HG03354 (cell line): ENCODE data around the gene TRDN.

Experiments
- ATAC-seq: cut with Tn5 transposase; IDR thresholded peaks from one replicate; pipeline ENCODE4 v1.9.1; 2021; ENCODE audit warnings: mild to moderate bottlenecking; ENCODE audit not compliant: unreplicated experiment, poor library complexity, severe bottlenecking

TRDN gene

DNA sequence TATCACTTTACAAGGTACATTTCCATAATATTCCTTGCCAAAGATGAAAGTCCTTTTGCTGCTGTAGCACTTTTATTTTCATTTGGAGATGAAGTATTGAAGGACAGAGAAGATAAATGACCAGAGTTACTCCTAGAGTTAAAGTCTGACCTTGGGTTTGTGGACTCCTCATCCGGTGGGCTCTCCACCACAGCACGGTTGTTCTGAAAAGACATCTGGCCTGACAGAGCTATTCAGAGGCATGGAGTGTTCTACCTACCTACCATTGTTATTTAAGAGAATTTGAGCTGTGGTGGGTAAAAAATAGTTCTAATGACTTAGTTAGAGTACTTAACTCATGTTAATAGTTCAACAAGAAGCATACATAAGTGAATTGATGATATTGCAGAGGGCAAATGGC lies 422.3 kb downstream of the TRDN start:
- no peak for ATAC-seq

DNA sequence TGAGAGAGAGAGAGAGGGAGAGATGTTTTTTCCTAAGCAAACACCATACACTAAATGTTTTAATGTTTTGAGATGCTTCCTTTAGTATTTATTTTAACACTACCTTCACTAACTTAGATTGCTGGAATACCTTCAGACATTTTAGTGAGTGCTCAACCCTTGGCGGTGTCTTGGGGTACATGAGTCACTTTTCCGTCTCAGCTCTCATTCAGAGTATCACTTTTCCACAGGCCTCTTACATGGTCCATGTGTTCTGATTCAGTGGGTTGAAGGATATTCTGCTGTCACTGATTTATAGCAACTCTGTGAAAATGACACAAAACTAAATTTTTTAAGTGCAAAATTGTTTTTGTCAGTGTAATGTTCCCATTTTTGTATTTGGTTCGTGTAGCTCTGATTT lies 422.8 kb downstream of the TRDN start:
- no peak for ATAC-seq

- no peak for ATAC-seq
These were observed 424.8 kb downstream of the TRDN start for GRCh38 chr6:123211777-123212545.

- ATAC-seq, result no peak
These were observed 426.1 kb downstream of the TRDN start for GRCh38 chr6:123210645-123211044.

DNA sequence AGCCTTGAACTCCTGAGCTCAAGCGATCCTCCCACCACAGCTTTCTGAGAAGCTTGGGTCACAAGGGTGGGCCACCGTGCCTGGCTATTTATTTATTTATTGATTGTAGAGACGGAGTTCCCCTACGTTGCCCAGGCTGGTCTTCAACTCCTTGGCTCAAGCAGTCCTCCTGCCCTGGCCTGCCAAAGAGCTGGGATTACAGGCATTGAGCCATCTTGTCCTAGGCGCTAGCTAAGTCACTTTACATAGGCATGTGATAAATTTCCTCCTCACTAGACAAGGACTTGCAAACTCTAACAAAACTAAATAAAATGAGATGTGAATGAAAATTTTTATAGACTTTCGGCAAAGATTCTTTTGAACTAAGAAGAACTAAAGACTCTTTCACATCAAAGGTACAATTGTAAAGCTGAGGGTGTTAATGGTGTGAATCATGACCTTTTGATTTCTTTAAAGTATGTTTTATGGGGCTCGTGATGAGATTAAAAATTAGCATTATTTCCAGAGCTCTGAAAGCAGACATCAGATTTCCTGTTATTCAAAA lies 428.7 kb downstream of the TRDN start:
- ATAC-seq, result no peak

GRCh38 chr6:123203928-123204327 lies 432.8 kb downstream of the TRDN start:
- ATAC-seq, result no peak

DNA sequence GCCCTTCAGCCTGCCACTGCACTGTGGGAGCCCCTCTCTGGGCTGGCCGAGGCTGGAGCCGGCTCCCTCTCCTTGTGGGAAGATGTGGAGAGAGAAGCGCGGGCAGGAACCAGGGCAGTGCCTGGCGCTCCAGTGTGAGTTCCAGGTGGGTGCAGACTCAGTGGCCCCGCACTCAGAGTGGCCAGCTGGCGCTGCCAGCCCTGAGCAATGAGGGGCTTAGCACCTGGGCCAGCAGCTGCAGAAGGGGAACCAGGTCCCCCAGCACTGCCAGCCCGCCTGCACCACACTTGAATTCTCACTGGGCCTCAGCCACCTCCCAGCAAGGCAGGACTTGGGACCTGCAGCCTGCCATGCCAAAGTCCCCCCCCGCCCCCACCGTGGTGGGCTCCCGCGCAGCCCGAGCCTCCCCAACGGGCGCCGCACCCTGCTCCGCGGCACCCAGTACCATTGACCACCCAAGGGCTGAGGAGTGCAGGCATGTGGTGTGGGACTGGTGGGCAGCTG lies 434.8 kb downstream of the TRDN start:
- ATAC-seq, result no peak

GRCh38 chr6:123193298-123193697 lies 443.5 kb downstream of the TRDN start:
- no peak for ATAC-seq

- ATAC-seq, result no peak
These were observed 446.9 kb downstream of the TRDN start for GRCh38 chr6:123189816-123190215.

DNA sequence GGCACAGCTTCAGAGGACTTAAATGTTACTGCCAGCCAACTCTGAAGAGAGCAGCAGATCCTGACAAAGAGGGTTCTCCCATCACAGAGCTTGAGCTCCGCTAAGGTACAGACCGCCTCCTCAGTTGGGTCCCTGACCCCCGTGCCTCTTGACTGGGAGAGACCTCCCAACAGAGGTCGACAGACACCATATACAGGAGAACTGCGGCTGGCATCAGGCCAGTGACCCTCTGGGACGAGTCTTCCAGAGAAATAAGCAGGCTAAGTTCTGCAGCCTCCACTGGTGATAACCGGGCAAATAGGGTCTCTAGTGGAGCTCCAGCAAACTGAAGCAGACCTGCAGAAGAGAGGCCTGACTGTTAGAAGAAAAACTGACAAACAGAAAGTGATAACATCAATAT lies 453.8 kb downstream of the TRDN start:
- no peak for ATAC-seq

GRCh38 chr6:123176706-123177105 lies 460.0 kb downstream of the TRDN start:
- no peak for ATAC-seq

GRCh38 chr6:123171341-123172115 lies 465.2 kb downstream of the TRDN start:
- no peak for ATAC-seq

- ATAC-seq, result no peak
These were observed 467.0 kb downstream of the TRDN start for GRCh38 chr6:123169774-123170095.

- ATAC-seq, result no peak
These were observed 467.6 kb downstream of the TRDN start for GRCh38 chr6:123168892-123169773.

DNA sequence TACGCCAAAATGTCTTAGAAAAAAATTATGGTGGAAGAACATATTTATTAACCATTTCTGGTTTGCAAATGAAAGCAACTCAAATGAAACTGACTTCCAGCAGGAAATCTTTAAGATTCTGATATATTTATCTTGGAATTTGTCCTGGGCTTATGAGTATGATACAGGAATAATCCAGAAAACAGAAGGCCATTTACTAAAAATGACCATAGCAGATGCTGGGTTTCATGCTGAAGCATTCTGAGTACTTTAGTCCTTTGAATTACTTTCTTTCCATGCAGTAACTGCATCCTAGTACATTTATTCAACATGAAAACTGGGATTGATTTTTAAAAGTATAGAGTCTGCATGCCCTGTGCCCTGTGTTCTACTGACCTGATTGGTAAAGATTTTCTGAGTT lies 468.3 kb downstream of the TRDN start:
- no peak for ATAC-seq
